Trophoblast cell (in vitro differentiated cells and primary cell): ENCODE data around the gene HMSD.
"Not testable (repeated sequence)": the region's sequence is repeated elsewhere in the genome, so short reads cannot be mapped to it uniquely, and the experiment has no call there.

Source experiments
- DNase-seq, 2 donors: peaks; one replicate each; pipeline ENCODE4 v3.0.0-alpha.2; 2016
- H2AFZ ChIP-seq: 2 replicates; pipeline ENCODE4 v1.6.1; 2013; ENCODE audit warnings: low read length, moderate library complexity, mild to moderate bottlenecking; ENCODE audit not compliant: insufficient read depth, poor library complexity
- H2AK5ac ChIP-seq: 2 replicates; pipeline ENCODE4 v1.6.1; 2013; ENCODE audit warnings: mild to moderate bottlenecking, low read length
- H2BK120ac ChIP-seq: 2 replicates; pipeline ENCODE4 v1.6.1; 2013; ENCODE audit warnings: low read length, mild to moderate bottlenecking, moderate library complexity; ENCODE audit not compliant: insufficient read depth, poor library complexity
- H2BK12ac ChIP-seq: 2 replicates; pipeline ENCODE4 v1.6.1; 2013; ENCODE audit warnings: mild to moderate bottlenecking, low read length, moderate library complexity
- H2BK5ac ChIP-seq: 2 replicates; pipeline ENCODE4 v1.6.1; 2013; ENCODE audit warnings: low read length, low read depth, moderate library complexity, mild to moderate bottlenecking; ENCODE audit not compliant: poor library complexity
- H3K14ac ChIP-seq: 2 replicates; pipeline ENCODE4 v1.6.1; 2013; ENCODE audit warnings: mild to moderate bottlenecking, low read length
- H3K18ac ChIP-seq: 2 replicates; pipeline ENCODE4 v1.6.1; 2013; ENCODE audit warnings: mild to moderate bottlenecking, low read length
- H3K23ac ChIP-seq: 2 replicates; pipeline ENCODE4 v1.6.1; 2013; ENCODE audit warnings: low read length
- H3K27ac ChIP-seq: 2 replicates; pipeline ENCODE4 v1.5.1; 2013; ENCODE audit warnings: low read depth, mild to moderate bottlenecking, inconsistent platforms, low read length, moderate library complexity
- H3K27me3 ChIP-seq: 2 replicates; pipeline ENCODE4 v1.6.1; 2013; ENCODE audit warnings: inconsistent platforms, mild to moderate bottlenecking, low read length, moderate library complexity; ENCODE audit not compliant: insufficient read depth
- H3K36me3 ChIP-seq, 2 experiments: 1 replicate in 1 of 2; 2 replicates in 1 of 2; pipeline ENCODE4 v1.6.1; 2013; ENCODE audit warnings: low read length in 2 of 2, mild to moderate bottlenecking in 2 of 2, moderate library complexity in 1 of 2; ENCODE audit not compliant: insufficient read depth in 2 of 2, control insufficient read depth in 1 of 2
- H3K4ac ChIP-seq: 2 replicates; pipeline ENCODE4 v1.6.1; 2013; ENCODE audit warnings: low read depth, mild to moderate bottlenecking, low read length, moderate library complexity
- H3K4me1 ChIP-seq, 2 experiments: 1 replicate in 1 of 2; 2 replicates in 1 of 2; pipeline ENCODE4 v1.6.1; 2013; ENCODE audit warnings: low read length in 2 of 2, mild to moderate bottlenecking in 2 of 2, moderate library complexity in 1 of 2; ENCODE audit not compliant: insufficient read depth in 2 of 2, control insufficient read depth in 1 of 2
- H3K4me2 ChIP-seq: 2 replicates; pipeline ENCODE4 v1.6.1; 2013; ENCODE audit warnings: inconsistent platforms, mild to moderate bottlenecking, low read length, moderate library complexity
- H3K4me3 ChIP-seq: 2 replicates; pipeline ENCODE4 v1.5.1; 2013; ENCODE audit warnings: mild to moderate bottlenecking, low read depth, low read length, inconsistent platforms
- H3K79me1 ChIP-seq: one replicate; pipeline ENCODE4 v1.6.1; 2013; ENCODE audit warnings: low read length
- H3K79me2 ChIP-seq: 2 replicates; pipeline ENCODE4 v1.6.1; 2013; ENCODE audit warnings: low read length, mild to moderate bottlenecking; ENCODE audit not compliant: control insufficient read depth, insufficient read depth, poor library complexity
- H3K9ac ChIP-seq: 2 replicates; pipeline ENCODE4 v1.6.1; 2013; ENCODE audit warnings: mild to moderate bottlenecking, low read length
- H3K9me3 ChIP-seq: 2 replicates; pipeline ENCODE4 v1.6.1; 2013; ENCODE audit warnings: low read depth, mild to moderate bottlenecking, control low read depth, inconsistent platforms, low read length; ENCODE audit not compliant: insufficient read depth
- H4K12ac ChIP-seq: 2 replicates; pipeline ENCODE4 v1.6.1; 2013; ENCODE audit warnings: low read depth, mild to moderate bottlenecking, low read length, moderate library complexity
- H4K8ac ChIP-seq: 2 replicates; pipeline ENCODE4 v1.6.1; 2013; ENCODE audit warnings: low read depth, mild to moderate bottlenecking, low read length, moderate library complexity
- H4K91ac ChIP-seq: one replicate; pipeline ENCODE4 v1.6.1; 2013; ENCODE audit warnings: low read depth, mild to moderate bottlenecking, low read length, moderate library complexity
- WGBS: extraction: QIAGEN DNeasy Blood & Tissue Kit; methylation state at CpG from one replicate; pipeline ENCODE4 v1.1.7; 2013; ENCODE audit warnings: missing lambda C conversion rate; ENCODE audit not compliant: insufficient read length, insufficient coverage; ENCODE audit errors: extremely low coverage; 5-methylcytosine and 5-hydroxymethylcytosine counted together

Gene HMSD

DNA sequence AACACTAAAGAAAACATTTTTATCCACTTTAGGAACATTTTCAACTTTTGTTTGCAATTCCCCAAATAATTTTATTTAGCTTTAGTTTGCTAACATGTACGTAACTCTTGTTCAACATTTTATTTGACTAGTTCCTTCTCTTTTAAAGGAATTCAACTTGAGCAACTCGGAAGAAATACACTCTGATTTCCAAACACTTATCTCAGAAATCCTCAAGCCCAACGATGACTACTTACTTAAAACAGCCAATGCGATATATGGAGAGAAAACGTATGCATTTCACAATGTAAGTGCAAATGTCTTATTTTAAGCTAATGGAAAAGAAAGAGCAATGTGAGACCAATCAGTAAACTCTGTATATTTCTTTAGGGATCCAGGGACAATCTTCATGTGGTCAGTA is 31.3 kb upstream of the HMSD start:
- Histone ChIP-seq H3K9ac (no peak overlapping the region), H3K23ac (no peak overlapping the region), H2AFZ (no peak overlapping the region), H4K8ac (no peak overlapping the region), H3K27me3 (no peaks in the 10 kb centered on the region), H4K91ac (no peak overlapping the region), H2BK120ac (no peak overlapping the region), H3K4me2 (no peak overlapping the region), H2BK5ac (no peak overlapping the region), H3K9me3 (peaks cover 2% of the 10 kb centered on the region), H3K4ac (no peak overlapping the region), H3K4me3 (no peak overlapping the region), H3K27ac (no peak overlapping the region), H3K79me1 (no peaks in the 10 kb centered on the region), H4K12ac (no peak overlapping the region), H3K14ac (no peak overlapping the region), H2BK12ac (no peak overlapping the region), H2AK5ac (no peak overlapping the region), H3K4me1 (no peaks in the 10 kb centered on the region), H3K79me2 (no peaks in the 10 kb centered on the region), H3K36me3 (no peaks in the 10 kb centered on the region), H3K18ac (no peak overlapping the region)
- DNase-seq = peak in 1 of 2 donors; percentile 60
- WGBS = no CpG with 5 or more reads among the region's 5 CpGs

DNA sequence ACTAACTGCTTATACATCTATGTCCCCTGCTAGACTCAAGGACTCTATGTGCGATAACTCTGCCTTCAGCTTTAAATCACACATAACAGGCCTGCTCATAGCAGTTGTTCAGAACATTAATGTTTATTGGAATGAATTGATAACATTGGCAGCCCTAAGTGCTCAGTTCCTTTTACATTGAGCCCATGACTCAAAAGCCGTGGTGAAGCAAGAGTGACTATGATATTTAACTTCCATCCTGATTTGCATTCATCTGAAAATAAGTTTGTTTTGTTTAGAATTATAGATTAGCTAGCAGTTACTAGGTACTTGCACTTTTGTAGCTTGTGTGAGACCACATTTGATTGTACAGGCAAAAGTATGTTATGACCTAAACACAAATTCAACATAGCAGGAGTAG is 27.1 kb upstream of the HMSD start:
- Histone ChIP-seq H4K91ac (no peak overlapping the region), H3K9ac (no peak overlapping the region), H3K4me1 (no peaks in the 10 kb centered on the region), H3K4me2 (no peak overlapping the region), H3K18ac (no peak overlapping the region), H3K14ac (no peak overlapping the region), H2BK5ac (no peak overlapping the region), H2AK5ac (no peak overlapping the region), H3K27me3 (no peaks in the 10 kb centered on the region), H2AFZ (no peak overlapping the region), H3K4ac (no peak overlapping the region), H3K27ac (no peak overlapping the region), H2BK120ac (no peak overlapping the region), H3K4me3 (no peak overlapping the region), H3K79me2 (no peaks in the 10 kb centered on the region), H3K36me3 (no peaks in the 10 kb centered on the region), H2BK12ac (no peak overlapping the region), H3K23ac (no peak overlapping the region), H3K79me1 (no peaks in the 10 kb centered on the region), H3K9me3 (no peaks in the 10 kb centered on the region), H4K12ac (no peak overlapping the region), H4K8ac (no peak overlapping the region)
- DNase-seq = no peak
- whole genome bisulfite sequencing = no CpG with 5 or more reads among the region's 2 CpGs

DNA sequence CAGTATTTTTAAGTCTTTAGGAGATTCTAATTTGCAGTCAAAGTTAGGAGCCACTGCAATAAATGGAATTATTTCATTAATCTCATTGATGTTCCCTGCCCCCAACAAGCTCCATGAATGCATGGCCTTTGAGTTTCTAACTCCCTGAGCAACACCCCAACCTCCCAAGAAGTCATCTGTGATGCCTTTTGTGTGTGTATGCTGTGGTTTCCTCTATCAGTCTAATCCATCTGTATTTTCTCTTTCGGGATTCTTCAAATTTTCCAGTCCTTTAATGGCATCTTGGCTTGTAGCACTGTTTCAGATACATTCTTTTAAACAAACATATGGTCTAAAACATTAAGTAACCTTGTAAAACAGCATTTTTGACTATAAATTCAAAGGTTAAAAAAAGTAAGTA is 24.6 kb upstream of the HMSD start:
- H3K9ac ChIP-seq = no peak overlapping the region
- H4K12ac ChIP-seq = no peak overlapping the region
- H3K23ac ChIP-seq = no peak overlapping the region
- H3K9me3 ChIP-seq = no peaks in the 10 kb centered on the region
- H2AFZ ChIP-seq = no peak overlapping the region
- H3K27ac ChIP-seq = no peak overlapping the region
- no CpG with 5 or more reads among the region's 1 CpG for WGBS
- no peak overlapping the region for H4K91ac ChIP-seq
- H3K4me3 ChIP-seq = no peak overlapping the region
- H3K27me3 ChIP-seq = no peaks in the 10 kb centered on the region
- peak in 1 of 2 donors; percentile 48 for DNase-seq
- H3K79me2 ChIP-seq = no peaks in the 10 kb centered on the region
- no peak overlapping the region for H3K4me2 ChIP-seq
- no peaks in the 10 kb centered on the region for H3K79me1 ChIP-seq
- H3K36me3 ChIP-seq = no peaks in the 10 kb centered on the region
- no peaks in the 10 kb centered on the region for H3K4me1 ChIP-seq
- H3K18ac ChIP-seq = no peak overlapping the region
- H4K8ac ChIP-seq = no peak overlapping the region
- no peak overlapping the region for H2BK5ac ChIP-seq
- H2AK5ac ChIP-seq = no peak overlapping the region
- no peak overlapping the region for H3K14ac ChIP-seq
- no peak overlapping the region for H2BK120ac ChIP-seq
- no peak overlapping the region for H2BK12ac ChIP-seq
- no peak overlapping the region for H3K4ac ChIP-seq

DNA sequence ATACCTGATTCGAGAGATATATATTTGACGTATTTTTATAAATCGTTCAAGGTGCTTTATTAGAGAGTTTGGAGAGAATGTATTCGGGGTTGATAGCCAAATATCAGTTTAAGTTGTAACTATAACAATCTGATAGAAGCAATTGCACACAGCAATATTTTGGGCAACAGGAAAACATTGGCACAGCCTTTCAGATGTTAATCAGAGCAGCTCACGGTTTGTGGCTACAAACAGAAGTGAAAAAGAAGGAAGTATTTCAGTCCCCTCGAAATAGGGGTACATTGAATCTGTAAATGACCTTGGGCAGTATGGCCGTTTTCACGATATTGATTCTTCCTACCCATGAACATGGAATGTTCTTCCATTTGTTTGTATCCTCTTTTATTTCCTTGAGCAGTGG is 20.8 kb upstream of the HMSD start:
- H2AK5ac ChIP-seq = no peak overlapping the region
- no peak overlapping the region for H3K18ac ChIP-seq
- no peaks in the 10 kb centered on the region for H3K79me2 ChIP-seq
- 100% methylated on average over 2 of the region's 8 CpGs for WGBS
- no peak overlapping the region for H2BK120ac ChIP-seq
- H3K79me1 ChIP-seq = no peaks in the 10 kb centered on the region
- no peak overlapping the region for H3K14ac ChIP-seq
- no peaks in the 10 kb centered on the region for H3K36me3 ChIP-seq
- H2AFZ ChIP-seq = no peak overlapping the region
- no peak overlapping the region for H2BK5ac ChIP-seq
- H3K27ac ChIP-seq = no peak overlapping the region
- no peaks in the 10 kb centered on the region for H3K27me3 ChIP-seq
- H3K9me3 ChIP-seq = no peaks in the 10 kb centered on the region
- no peak overlapping the region for H4K12ac ChIP-seq
- no peak for DNase-seq
- no peak overlapping the region for H4K8ac ChIP-seq
- H3K4me2 ChIP-seq = no peak overlapping the region
- H3K23ac ChIP-seq = no peak overlapping the region
- H4K91ac ChIP-seq = no peak overlapping the region
- H3K4me3 ChIP-seq = no peak overlapping the region
- H3K9ac ChIP-seq = no peak overlapping the region
- H2BK12ac ChIP-seq = no peak overlapping the region
- no peaks in the 10 kb centered on the region for H3K4me1 ChIP-seq
- H3K4ac ChIP-seq = no peak overlapping the region

DNA sequence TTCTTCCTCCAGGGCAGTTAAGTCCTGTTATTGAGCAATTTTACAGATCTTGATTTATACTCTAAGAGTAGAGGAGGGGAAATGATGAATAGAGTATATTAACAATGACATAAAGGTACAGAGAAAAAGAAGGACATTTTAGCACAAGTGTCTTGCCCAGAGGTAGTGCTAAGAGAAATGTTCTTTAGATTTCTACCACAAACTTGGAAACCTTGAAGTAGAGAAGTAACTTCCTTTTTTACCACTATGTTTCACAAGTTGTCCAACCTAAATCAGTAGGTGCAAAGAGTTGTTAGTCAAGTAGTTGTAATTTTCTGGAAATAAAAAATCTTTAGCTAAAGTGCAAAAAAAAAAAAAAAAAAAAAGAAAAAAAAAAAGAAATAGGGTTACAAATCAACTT is 19.7 kb upstream of the HMSD start:
- H3K4me3 ChIP-seq, H2BK12ac ChIP-seq, H3K9me3 ChIP-seq, H3K27me3 ChIP-seq, H3K9ac ChIP-seq, H4K12ac ChIP-seq, H3K4ac ChIP-seq, H2AK5ac ChIP-seq, H3K79me2 ChIP-seq, H2AFZ ChIP-seq, H4K91ac ChIP-seq, H3K14ac ChIP-seq, DNase-seq, H3K18ac ChIP-seq, H3K27ac ChIP-seq, H2BK5ac ChIP-seq, H4K8ac ChIP-seq, H2BK120ac ChIP-seq, H3K23ac ChIP-seq, H3K4me2 ChIP-seq, H3K4me1 ChIP-seq, H3K36me3 ChIP-seq, H3K79me1 ChIP-seq: not testable (repeated sequence)
